ENCODE measurements around the gene FAM124A.

GRCh38 chr13:51258612-51259548 lies 36.7 kb downstream of the FAM124A start:
- TF ChIP-seq POLR2A (IDR thresholded peaks at IDR 0.05; ENCODE audit: borderline replicate concordance, extremely low read depth, insufficient read depth, insufficient read length) (no peak), ZNF274 (IDR thresholded peaks at IDR 0.05; ENCODE audit: low read depth, low read length) (no peak), EGR1 (IDR thresholded peaks at IDR 0.05; ENCODE audit: low read depth) (no peak), EZH2 (IDR thresholded peaks at IDR 0.05) (no peak), TCF7L2 (IDR thresholded peaks at IDR 0.05; ENCODE audit: borderline replicate concordance, extremely low read depth, insufficient read depth, insufficient read length) (no peak), CTCF (IDR thresholded peaks at IDR 0.05 in 2 of 3, conservative IDR thresholded peaks at IDR 0.05 in 1 of 3; ENCODE audit: borderline replicate concordance in 1 of 3, insufficient read depth in 1 of 3, low read depth in 2 of 3, low read length in 2 of 3) (no peak), EZH2phosphoT487 (IDR thresholded peaks at IDR 0.05; ENCODE audit: borderline replicate concordance) (no peak)
